A549 (cell line): Measurements from ENCODE around the gene ROPN1L. TPM values are rescaled to one million over a fixed set of nuclear protein-coding genes. Genes with fewer than 3 reads are reported as not detected.

Experiments
- ATAC-seq, 2 experiments: fragments of 200-7000 bp in 1 of 2; fragments of >200 bp in 1 of 2; cut with Nextera tagmentation in 1 of 2; cut with Tn5 transposase in 1 of 2; 3 replicates each; pipeline versions ENCODE4 v1.8.0 to v1.9.1; 2018 to 2020; ENCODE audit warnings: mild to moderate bottlenecking in 1 of 2, moderate library complexity in 1 of 2
- CTCF ChIA-PET: fragments of 300-600 bp; sonication (Branson Sonifier 250); formaldehyde crosslinking; extraction: SDS; loops from one replicate; lab custom pipeline; 2021; ENCODE audit warnings: antibody characterized with exemption, inconsistent platforms; lab: Yijun Ruan, JAX
- POLR2A ChIA-PET: fragments of 350-600 bp; formaldehyde crosslinking; extraction: SDS; loops from one replicate; lab custom pipeline; 2021; ENCODE audit warnings: antibody characterized with exemption, inconsistent platforms; lab: Yijun Ruan, JAX
- DNase-seq, 2 experiments: peaks; one replicate each; pipeline versions ENCODE4 v3.0.0 to v3.0.0-alpha.2; 2011 to 2016; ENCODE audit warnings: low read depth in 1 of 2, low spot score in 1 of 2
- FAIRE-seq: peaks from 2 replicates; lab custom pipeline; 2011; peaks lifted over from hg19 to GRCh38; lab: Jason Lieb, UNC
- H3K27ac ChIP-seq, 2 experiments: fragments of >200 bp; sonication (Bioruptor Twin); formaldehyde crosslinking; 3 replicates each; pipeline ENCODE4 v1.5.1; 2016 to 2017
- H3K4me1 ChIP-seq: fragments of >200 bp; sonication (Bioruptor Twin); formaldehyde crosslinking; 3 replicates; pipeline ENCODE4 v1.6.1; 2016
- H3K4me2 ChIP-seq: fragments of >200 bp; sonication (Bioruptor Twin); formaldehyde crosslinking; 3 replicates; pipeline ENCODE4 v1.6.1; 2016
- H3K4me3 ChIP-seq: fragments of >200 bp; sonication (Bioruptor Twin); formaldehyde crosslinking; 3 replicates; pipeline ENCODE4 v1.5.1; 2016
- H3K9me3 ChIP-seq: fragments of >200 bp; sonication (Bioruptor Twin); formaldehyde crosslinking; 3 replicates; pipeline ENCODE4 v1.6.1; 2016
- CEBPB ChIP-seq, 2 experiments: fragments of >200 bp in 1 of 2; sonication (Bioruptor Twin) in 1 of 2; formaldehyde crosslinking in 1 of 2; IDR thresholded peaks; 2 replicates each; pipeline ENCODE4 v1.6.1; 2012 to 2016
- CHD2 ChIP-seq: fragments of 150-350 bp; IDR thresholded peaks from 2 replicates; pipeline ENCODE4 v1.6.1; 2014; ENCODE audit warnings: low read length; ENCODE audit not compliant: partially characterized antibody
- CHD4 ChIP-seq: fragments of 200-600 bp; sonication (generic); IDR thresholded peaks from 2 replicates; pipeline ENCODE4 v1.6.1; 2016; ENCODE audit warnings: antibody characterized with exemption, mild to moderate bottlenecking, borderline replicate concordance
- CTCF ChIP-seq: fragments of >200 bp; sonication (Bioruptor Twin); formaldehyde crosslinking; IDR thresholded peaks from 3 replicates; pipeline ENCODE4 v1.5.1; 2016
- EP300 ChIP-seq, 2 experiments: fragments of >200 bp; sonication (Bioruptor Twin); formaldehyde crosslinking; IDR thresholded peaks; 2 replicates in 1 of 2; 3 replicates in 1 of 2; pipeline ENCODE4 v1.6.1; 2016 to 2017
- FOSL2 ChIP-seq, 2 experiments: fragments of 450-650 bp in 1 of 2; fragments of >200 bp in 1 of 2; sonication (Bioruptor Twin) in 1 of 2; formaldehyde crosslinking; IDR thresholded peaks; 2 replicates each; pipeline versions ENCODE4 v1.5.0 to v1.6.1; 2016 to 2020; ENCODE audit warnings: mild to moderate bottlenecking in 1 of 2, moderate library complexity in 1 of 2
- HES2 ChIP-seq: fragments of >200 bp; sonication (Bioruptor Twin); formaldehyde crosslinking; IDR thresholded peaks from 2 replicates; pipeline ENCODE4 v1.6.1; 2016
- HOXA7 ChIP-seq: fragments of 250-450 bp; sonication (Bioruptor Pico); IDR thresholded peaks from 2 replicates; pipeline ENCODE4 v1.5.0; 2020; ENCODE audit warnings: mild to moderate bottlenecking, moderate library complexity
- HOXB5 ChIP-seq: fragments of 250-450 bp; sonication (Bioruptor Pico); IDR thresholded peaks from 2 replicates; pipeline ENCODE4 v1.5.0; 2020; ENCODE audit warnings: mild to moderate bottlenecking, moderate library complexity
- JUN ChIP-seq, 2 experiments: fragments of >200 bp; sonication (Bioruptor Twin); formaldehyde crosslinking; IDR thresholded peaks; 2 replicates in 1 of 2; 3 replicates in 1 of 2; pipeline ENCODE4 v1.6.1; 2016 to 2017
- JUNB ChIP-seq: fragments of >200 bp; sonication (Bioruptor Twin); formaldehyde crosslinking; IDR thresholded peaks from 2 replicates; pipeline ENCODE4 v1.6.1; 2016
- MAX ChIP-seq: IDR thresholded peaks from 2 replicates; pipeline ENCODE4 v1.6.1; 2012
- MAZ ChIP-seq: fragments of 150-350 bp; IDR thresholded peaks from 2 replicates; pipeline ENCODE4 v1.6.1; 2014; ENCODE audit warnings: antibody characterized with exemption, low read depth, low read length, borderline replicate concordance
- MYC ChIP-seq: IDR thresholded peaks from 2 replicates; pipeline ENCODE4 v1.6.1; 2012; ENCODE audit warnings: mild to moderate bottlenecking, inconsistent platforms, low read length, improper control_type of control experiment, borderline replicate concordance
- NFE2L2 ChIP-seq: fragments of 150-350 bp; conservative IDR thresholded peaks from 2 replicates; pipeline ENCODE4 v1.6.1; 2014; ENCODE audit warnings: low read length
- NPAS2 ChIP-seq: fragments of 250-450 bp; sonication (Bioruptor Pico); IDR thresholded peaks from 2 replicates; pipeline ENCODE4 v1.8.0; 2022; ENCODE audit warnings: mild to moderate bottlenecking, moderate library complexity, borderline replicate concordance
- PBX3 ChIP-seq: IDR thresholded peaks from 2 replicates; pipeline ENCODE4 v1.6.1; 2012
- PHF8 ChIP-seq: fragments of 200-600 bp; sonication (generic); IDR thresholded peaks from 2 replicates; pipeline ENCODE4 v1.6.1; 2016; ENCODE audit warnings: low read depth, mild to moderate bottlenecking, antibody characterized with exemption, moderate library complexity, borderline replicate concordance
- RCOR1 ChIP-seq: fragments of 150-350 bp; IDR thresholded peaks from 2 replicates; pipeline ENCODE4 v1.6.1; 2014; ENCODE audit warnings: antibody characterized with exemption, low read length, low read depth
- REST ChIP-seq: fragments of 200-600 bp; sonication (generic); IDR thresholded peaks from 2 replicates; pipeline ENCODE4 v1.6.1; 2016; ENCODE audit warnings: antibody characterized with exemption, mild to moderate bottlenecking, moderate library complexity
- SMC3 ChIP-seq: fragments of >200 bp; sonication (Bioruptor Twin); formaldehyde crosslinking; IDR thresholded peaks from 3 replicates; pipeline ENCODE4 v1.6.1; 2018; ENCODE audit warnings: inconsistent platforms
- ZNF302 ChIP-seq: fragments of 250-450 bp; sonication (Bioruptor Pico); IDR thresholded peaks from 2 replicates; pipeline ENCODE4 v1.9.0; 2021; ENCODE audit warnings: inconsistent platforms, mild to moderate bottlenecking, moderate library complexity
- ZSCAN20 ChIP-seq: fragments of 250-450 bp; sonication (Bioruptor Pico); IDR thresholded peaks from 2 replicates; pipeline ENCODE4 v1.8.0; 2022; ENCODE audit warnings: mild to moderate bottlenecking, moderate library complexity
- WGBS: methylation state at CpG from one replicate; pipeline ENCODE4 v1.1.6; 2017; ENCODE audit errors: missing lambda C conversion rate; 5-methylcytosine and 5-hydroxymethylcytosine counted together
- polyA plus RNA-seq, 4 experiments: library from polyadenylated mRNA; depleted of rRNA in 3 of 4; stranded (reverse); fragments of >200 nt; fragmentation: RNase III in 1 of 4; extraction: RNeasy Plus Mini Kit Qiagen cat#74134 plus additional on column Dnase treatment in 1 of 4; gene quantifications; 2 replicates in 3 of 4; 3 replicates in 1 of 4; pipeline ENCODE4 v1.2.3, GENCODE V29; 2011 to 2017

Gene ROPN1L
- polyA plus RNA-seq, 2 of the 4 experiments (the other 2 are of a cell fraction) = 0.83 to 1.4 TPM

- Histone ChIP-seq H3K4me1 (peaks cover 6% of the 10 kb centered on the region; the same call in 2 of the 3 replicates), H3K4me2 (no peak overlapping the region), H3K4me3 (no peak overlapping the region), H3K9me3 (no peaks in the 10 kb centered on the region), H3K27ac (no peak overlapping the region)
- POLR2A ChIA-PET = interaction anchor here (1.5 kb wide), 1 partner anchor 44 kb away, joined by 3 read pairs; no protein-coding TSS in a partner anchor
- WGBS = 93% methylated on average over 5 of the region's 5 CpGs
- CTCF ChIA-PET = interaction anchor here (1.3 kb wide), 1 partner anchor 45 kb away, joined by 3 read pairs; no protein-coding TSS in a partner anchor
- no peak for FAIRE-seq
- no peak for TF ChIP-seq HOXA7
- no peak for TF ChIP-seq ZNF302 (CRISPR knock-in tag)
- no peak for TF ChIP-seq PHF8
- TF ChIP-seq MAZ = no peak
- TF ChIP-seq NPAS2 (CRISPR knock-in tag) = no peak
- TF ChIP-seq CHD2 = no peak
- no peak for DNase-seq
- ATAC-seq = no peak
Observed at GRCh38 chr5:10396552-10396951, 45.1 kb upstream of the ROPN1L start.

- FAIRE-seq = no peak
Observed at GRCh38 chr5:10399839-10400238, 41.8 kb upstream of the ROPN1L start.

GRCh38 chr5:10400411-10400810, 41.3 kb upstream of the ROPN1L start:
- no peak overlapping the region for H3K27ac ChIP-seq
- H3K4me1 ChIP-seq = peaks cover 6% of the 10 kb centered on the region; the same call in 2 of the 3 replicates
- H3K4me3 ChIP-seq = no peak overlapping the region
- ATAC-seq (no peak), FAIRE-seq (no peak), DNase-seq (no peak)
- ChIA-PET CTCF (interaction anchor here (1.0 to 1.4 kb wide), 3 partner anchors 23 to 117 kb away, joined by 3 to 5 read pairs (median 3); no protein-coding TSS in a partner anchor), POLR2A (no interaction called here)
- no peaks in the 10 kb centered on the region for H3K9me3 ChIP-seq
- TF ChIP-seq CEBPB (IDR thresholded peaks at IDR 0.05) (no peak), MYC (no peak), SMC3 (no peak), EP300 (IDR thresholded peaks at IDR 0.05) (no peak), JUN (IDR thresholded peaks at IDR 0.05) (no peak), HOXB5 (CRISPR knock-in tag) (no peak), HOXA7 (no peak), CTCF (no peak)
- WGBS = 95% methylated on average over 2 of the region's 2 CpGs
- no peak overlapping the region for H3K4me2 ChIP-seq

More at GRCh38 chr5:10399839-10400238, 41.8 kb upstream of the ROPN1L start:
- Histone ChIP-seq H3K4me3 (no peak overlapping the region), H3K27ac (no peak overlapping the region), H3K9me3 (no peaks in the 10 kb centered on the region), H3K4me2 (no peak overlapping the region), H3K4me1 (peaks cover 6% of the 10 kb centered on the region; the same call in 2 of the 3 replicates)
- TF ChIP-seq FOSL2 (IDR thresholded peaks at IDR 0.05) (no peak), FOSL2 (CRISPR knock-in tag; IDR thresholded peaks at IDR 0.05) (no peak), EP300 (IDR thresholded peaks at IDR 0.05) (no peak), HOXA7 (no peak), CHD4 (no peak), RCOR1 (no peak), JUNB (no peak), MAX (no peak), PHF8 (no peak)
- ChIA-PET POLR2A (no interaction called here), CTCF (interaction anchor here (0.6 to 1.3 kb wide), 3 partner anchors 19 to 116 kb away, joined by 3 to 5 read pairs (median 3); no protein-coding TSS in a partner anchor)
- ATAC-seq (no peak), DNase-seq (no peak)

- no peaks in the 10 kb centered on the region for H3K9me3 ChIP-seq
- ATAC-seq (no peak), FAIRE-seq (no peak), DNase-seq (no peak)
- CTCF ChIA-PET = interaction anchor here (1.0 to 1.4 kb wide), 2 partner anchors 43 to 117 kb away, joined by 3 read pairs; no protein-coding TSS in a partner anchor
- no peak overlapping the region for H3K27ac ChIP-seq
- POLR2A ChIA-PET = no interaction called here
- 82% methylated on average over 3 of the region's 3 CpGs for WGBS
- H3K4me1 ChIP-seq = peaks cover 6% of the 10 kb centered on the region; the same call in 2 of the 3 replicates
- H3K4me3 ChIP-seq = no peak overlapping the region
- H3K4me2 ChIP-seq = no peak overlapping the region
- TF ChIP-seq REST = no peak
- TF ChIP-seq PBX3 = no peak
- no peak for TF ChIP-seq HOXA7
- no peak for TF ChIP-seq HES2
- no peak for TF ChIP-seq ZNF302 (CRISPR knock-in tag)
- no peak for TF ChIP-seq NFE2L2
- TF ChIP-seq ZSCAN20 = no peak
Observed at GRCh38 chr5:10400831-10401230, 40.8 kb upstream of the ROPN1L start.
